GM18505 (cell line): ENCODE measurements around the gene MYEOV.

Experiments used
- ATAC-seq: cut with Tn5 transposase; IDR thresholded peaks from one replicate; pipeline ENCODE4 v1.9.1; 2021; ENCODE audit not compliant: unreplicated experiment
- POLR2A ChIP-seq: IDR thresholded peaks from 4 replicates; pipeline ENCODE4 v1.6.1; 2011; ENCODE audit warnings: borderline replicate concordance; ENCODE audit not compliant: insufficient read depth, insufficient read length; ENCODE audit errors: extremely low read depth

The MYEOV gene

GRCh38 chr11:69295995-69296889 lies 2.3 kb downstream of the MYEOV start:
- TF ChIP-seq POLR2A, result no peak
- no peak for ATAC-seq

- no peak for TF ChIP-seq POLR2A
- ATAC-seq, result peak; percentile 48
Measured at GRCh38 chr11:69296890-69297786, 3.2 kb downstream of the MYEOV start.

- peak; percentile 22 for ATAC-seq
- peak; percentile 34 for TF ChIP-seq POLR2A
Measured at GRCh38 chr11:69297787-69298266, 3.9 kb downstream of the MYEOV start.

- ATAC-seq, result no peak
- TF ChIP-seq POLR2A, result no peak
Measured at GRCh38 chr11:69298267-69299022, 4.5 kb downstream of the MYEOV start.

- TF ChIP-seq POLR2A, result no peak
- ATAC-seq, result no peak
Measured at GRCh38 chr11:69299023-69299461, 5.1 kb downstream of the MYEOV start.

GRCh38 chr11:69299572-69299971 lies 5.6 kb downstream of the MYEOV start:
- ATAC-seq, result no peak
- no peak for TF ChIP-seq POLR2A

GRCh38 chr11:69300120-69301060 lies 6.4 kb downstream of the MYEOV start:
- no peak for ATAC-seq
- no peak for TF ChIP-seq POLR2A

- TF ChIP-seq POLR2A, result no peak
- no peak for ATAC-seq
Measured at GRCh38 chr11:69301081-69301454, 7.1 kb downstream of the MYEOV start.

- TF ChIP-seq POLR2A, result no peak
- ATAC-seq, result no peak
Measured at GRCh38 chr11:69301455-69302401, 7.8 kb downstream of the MYEOV start.

GRCh38 chr11:69302447-69303020 lies 8.6 kb downstream of the MYEOV start:
- no peak for ATAC-seq
- no peak for TF ChIP-seq POLR2A

- no peak for ATAC-seq
- no peak for TF ChIP-seq POLR2A
Measured at GRCh38 chr11:69303427-69303826, 9.5 kb downstream of the MYEOV start.
